Measurements from ENCODE around the gene ADAMTSL3.

Gene ADAMTSL3

DNA sequence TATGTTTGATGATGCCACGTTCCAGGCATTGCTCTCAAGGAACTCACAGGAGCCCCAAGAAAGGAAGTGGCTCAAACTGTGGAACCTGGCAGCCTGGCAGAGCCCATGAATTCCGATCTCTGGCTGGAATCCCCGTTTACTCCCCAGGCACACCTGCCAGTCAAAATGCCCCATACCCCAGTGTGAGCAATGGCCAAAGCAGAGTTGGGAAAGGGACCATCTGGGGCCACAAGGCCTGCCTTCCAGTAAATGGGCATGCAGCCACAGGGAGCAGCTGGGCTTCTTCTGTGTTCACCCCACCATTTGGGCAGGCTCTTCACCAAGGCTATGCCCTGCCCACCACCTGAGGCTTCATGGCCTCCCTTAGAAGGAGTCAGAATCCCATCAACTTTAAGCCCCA, 324.7 kb downstream of the ADAMTSL3 start:
- no peaks in the 10 kb centered on the region for H3F3A ChIP-seq (ENCODE audit: control insufficient read depth, insufficient read depth)
- peaks cover 12% of the 10 kb centered on the region for H3K9me3 ChIP-seq (ENCODE audit: control insufficient read depth, insufficient read depth, low read length)
- no peaks in the 10 kb centered on the region for H3K79me2 ChIP-seq (ENCODE audit: control insufficient read depth, low read length)
- no peaks in the 10 kb centered on the region for H4K20me1 ChIP-seq (ENCODE audit: control insufficient read depth, insufficient read depth, low read depth, low read length)
- no peaks in the 10 kb centered on the region for H3K36me3 ChIP-seq (ENCODE audit: control insufficient read depth, low read length)
- no peak overlapping the region for H3K4me3 ChIP-seq (ENCODE audit: low read length)
- no peaks in the 10 kb centered on the region for H3K27me3 ChIP-seq (ENCODE audit: control insufficient read depth, low read length)
- peaks cover 6% of the 10 kb centered on the region for H3K4me1 ChIP-seq (ENCODE audit: control insufficient read depth, low read length)
- H3K27ac ChIP-seq (ENCODE audit: low read depth, low read length), result no peak overlapping the region
- TF ChIP-seq, protein P1, sequence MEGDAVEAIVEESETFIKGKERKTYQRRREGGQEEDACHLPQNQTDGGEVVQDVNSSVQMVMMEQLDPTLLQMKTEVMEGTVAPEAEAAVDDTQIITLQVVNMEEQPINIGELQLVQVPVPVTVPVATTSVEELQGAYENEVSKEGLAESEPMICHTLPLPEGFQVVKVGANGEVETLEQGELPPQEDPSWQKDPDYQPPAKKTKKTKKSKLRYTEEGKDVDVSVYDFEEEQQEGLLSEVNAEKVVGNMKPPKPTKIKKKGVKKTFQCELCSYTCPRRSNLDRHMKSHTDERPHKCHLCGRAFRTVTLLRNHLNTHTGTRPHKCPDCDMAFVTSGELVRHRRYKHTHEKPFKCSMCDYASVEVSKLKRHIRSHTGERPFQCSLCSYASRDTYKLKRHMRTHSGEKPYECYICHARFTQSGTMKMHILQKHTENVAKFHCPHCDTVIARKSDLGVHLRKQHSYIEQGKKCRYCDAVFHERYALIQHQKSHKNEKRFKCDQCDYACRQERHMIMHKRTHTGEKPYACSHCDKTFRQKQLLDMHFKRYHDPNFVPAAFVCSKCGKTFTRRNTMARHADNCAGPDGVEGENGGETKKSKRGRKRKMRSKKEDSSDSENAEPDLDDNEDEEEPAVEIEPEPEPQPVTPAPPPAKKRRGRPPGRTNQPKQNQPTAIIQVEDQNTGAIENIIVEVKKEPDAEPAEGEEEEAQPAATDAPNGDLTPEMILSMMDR (IDR thresholded peaks at IDR 0.05; ENCODE audit: low read depth, low read length, poor library complexity, severe bottlenecking), result no peak
- no peak for TF ChIP-seq EZH2phosphoT487 (IDR thresholded peaks at IDR 0.05; ENCODE audit: borderline replicate concordance, low read length)
- no peak overlapping the region for H3K4me2 ChIP-seq (ENCODE audit: low read length)
- H3K9me2 ChIP-seq (replicated peaks; ENCODE audit: control insufficient read depth, low read length), result no peaks in the 10 kb centered on the region

DNA sequence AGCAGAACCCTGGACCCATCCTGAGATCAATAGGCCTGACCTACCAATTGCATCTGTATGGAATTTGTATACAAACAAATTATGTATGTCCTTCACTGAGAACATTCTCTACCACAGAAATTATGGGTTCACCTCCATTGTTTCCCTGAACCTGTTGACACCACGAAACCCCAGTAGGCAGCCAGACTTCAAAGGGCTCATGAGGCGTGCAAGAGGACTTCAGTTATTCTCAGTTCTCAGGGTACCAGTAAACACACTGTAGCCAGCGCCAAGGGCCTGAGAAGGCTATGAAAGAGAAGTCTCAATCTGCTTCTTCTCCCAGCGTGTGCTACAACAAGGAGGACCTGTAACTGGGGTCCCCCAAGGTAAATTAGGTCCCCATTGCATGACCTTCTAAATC, 326.7 kb downstream of the ADAMTSL3 start:
- Histone ChIP-seq H3K4me3 (ENCODE audit: low read length) (no peak overlapping the region), H3K9me2 (replicated peaks; ENCODE audit: control insufficient read depth, low read length) (no peaks in the 10 kb centered on the region), H3K27me3 (ENCODE audit: control insufficient read depth, low read length) (no peaks in the 10 kb centered on the region), H3K4me2 (ENCODE audit: low read length) (no peak overlapping the region), H3K9me3 (ENCODE audit: control insufficient read depth, insufficient read depth, low read length) (peaks cover 12% of the 10 kb centered on the region), H3K4me1 (ENCODE audit: control insufficient read depth, low read length) (peaks cover 20% of the 10 kb centered on the region), H4K20me1 (ENCODE audit: control insufficient read depth, insufficient read depth, low read depth, low read length) (no peaks in the 10 kb centered on the region), H3F3A (ENCODE audit: control insufficient read depth, insufficient read depth) (no peaks in the 10 kb centered on the region), H3K27ac (ENCODE audit: low read depth, low read length) (no peak overlapping the region), H3K79me2 (ENCODE audit: control insufficient read depth, low read length) (no peaks in the 10 kb centered on the region), H3K36me3 (ENCODE audit: control insufficient read depth, low read length) (no peaks in the 10 kb centered on the region)
- TF ChIP-seq, protein P1 (IDR thresholded peaks at IDR 0.05; ENCODE audit: low read depth, low read length, poor library complexity, severe bottlenecking), result no peak
- no peak for TF ChIP-seq EZH2phosphoT487 (IDR thresholded peaks at IDR 0.05; ENCODE audit: borderline replicate concordance, low read length)

DNA sequence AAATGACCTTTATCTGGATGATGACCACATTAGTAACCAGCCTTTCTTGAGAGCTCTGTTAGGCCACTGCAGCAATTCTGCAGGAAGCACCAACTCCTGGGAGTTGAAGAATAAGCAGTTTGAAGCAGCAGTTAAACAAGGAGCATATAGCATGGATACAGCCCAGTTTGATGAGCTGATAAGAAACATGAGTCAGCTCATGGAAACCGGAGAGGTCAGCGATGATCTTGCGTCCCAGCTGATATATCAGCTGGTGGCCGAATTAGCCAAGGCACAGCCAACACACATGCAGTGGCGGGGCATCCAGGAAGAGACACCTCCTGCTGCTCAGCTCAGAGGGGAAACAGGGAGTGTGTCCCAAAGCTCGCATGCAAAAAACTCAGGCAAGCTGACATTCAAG, 328.8 kb downstream of the ADAMTSL3 start:
- no peaks in the 10 kb centered on the region for H3K79me2 ChIP-seq (ENCODE audit: control insufficient read depth, low read length)
- no peak overlapping the region for H3K4me3 ChIP-seq (ENCODE audit: low read length)
- H3K27ac ChIP-seq (ENCODE audit: low read depth, low read length), result no peak overlapping the region
- H4K20me1 ChIP-seq (ENCODE audit: control insufficient read depth, insufficient read depth, low read depth, low read length), result no peaks in the 10 kb centered on the region
- H3K36me3 ChIP-seq (ENCODE audit: control insufficient read depth, low read length), result no peaks in the 10 kb centered on the region
- H3K9me2 ChIP-seq (replicated peaks; ENCODE audit: control insufficient read depth, low read length), result no peaks in the 10 kb centered on the region
- no peak for TF ChIP-seq EZH2phosphoT487 (IDR thresholded peaks at IDR 0.05; ENCODE audit: borderline replicate concordance, low read length)
- TF ChIP-seq, protein P1 (IDR thresholded peaks at IDR 0.05; ENCODE audit: low read depth, low read length, poor library complexity, severe bottlenecking), result no peak
- peaks cover 4% of the 10 kb centered on the region; the same call in 1 of the 2 replicates for H3K9me3 ChIP-seq (ENCODE audit: control insufficient read depth, insufficient read depth, low read length)
- H3F3A ChIP-seq (ENCODE audit: control insufficient read depth, insufficient read depth), result no peaks in the 10 kb centered on the region
- no peak overlapping the region for H3K4me2 ChIP-seq (ENCODE audit: low read length)
- no peaks in the 10 kb centered on the region for H3K27me3 ChIP-seq (ENCODE audit: control insufficient read depth, low read length)
- H3K4me1 ChIP-seq (ENCODE audit: control insufficient read depth, low read length), result peaks cover 20% of the 10 kb centered on the region
